ENCODE measurements around the gene DDX1.

Gene DDX1

DNA sequence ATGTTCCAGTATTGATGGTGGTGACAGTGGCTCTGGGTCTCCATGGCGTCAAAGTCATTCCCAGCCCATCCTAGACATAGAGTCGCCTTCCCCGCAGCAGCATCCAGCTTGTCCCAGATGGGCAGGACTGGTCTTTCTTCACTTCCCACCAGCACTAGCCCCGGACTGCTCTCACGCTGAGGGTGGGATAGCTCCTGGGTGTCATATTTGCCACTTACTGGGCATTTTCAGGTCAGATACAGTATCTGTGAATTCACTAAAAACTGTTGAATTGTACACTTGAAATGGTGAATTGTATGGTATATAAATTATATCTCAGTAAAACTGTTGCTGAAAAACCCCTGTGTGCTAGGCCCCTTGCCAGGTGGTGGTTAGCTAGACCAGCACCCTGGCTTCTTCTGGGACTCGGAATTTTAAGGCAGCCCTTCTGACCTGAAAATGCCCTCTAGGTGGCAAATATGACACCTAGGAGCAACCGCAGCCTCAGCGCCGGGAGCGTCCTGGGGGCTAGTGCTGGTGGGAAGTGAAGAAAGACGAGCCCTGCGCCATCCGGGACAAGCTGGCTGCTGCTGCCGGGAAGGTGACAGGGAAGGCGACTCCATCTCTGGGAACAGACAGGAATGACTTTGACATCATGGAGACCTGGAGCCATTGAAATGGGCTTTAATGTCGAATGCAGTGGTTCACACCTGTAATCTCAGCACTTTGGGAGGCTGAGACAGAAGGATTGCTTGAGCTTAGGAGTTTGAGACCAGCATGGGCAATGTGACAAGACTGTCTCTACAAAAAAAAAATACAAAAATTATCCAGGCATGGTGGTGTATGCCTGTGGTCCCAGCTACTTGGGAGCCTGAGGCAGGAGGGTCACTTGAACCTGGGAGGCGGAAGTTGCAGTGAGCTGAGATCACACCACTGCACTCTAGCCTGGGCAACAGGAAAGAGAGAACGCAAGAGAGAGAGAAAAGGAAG is 56.2 kb downstream of the DDX1 start:
- Histone ChIP-seq H3K9ac (ENCODE audit: low read length) (no peak overlapping the region), H2BK120ac (ENCODE audit: low read depth, low read length) (no peak overlapping the region), H3K4me3 (ENCODE audit: insufficient read depth in 1 of 2, low read depth in 1 of 2, low read length in 2 of 2) (no peak overlapping the region), H4K8ac (ENCODE audit: low read length) (no peak overlapping the region), H3K4ac (ENCODE audit: low read depth in 1 of 2, low read length in 2 of 2) (no peak overlapping the region), H2BK15ac (ENCODE audit: low read depth, poor library complexity, severe bottlenecking) (no peak overlapping the region), H3K27ac (ENCODE audit: low read length, poor library complexity, severe bottlenecking) (no peak overlapping the region), H3K9me3 (ENCODE audit: control insufficient read depth, low read length) (no peaks in the 10 kb centered on the region), H3K27me3 (ENCODE audit: control insufficient read depth in 1 of 2, insufficient read depth in 1 of 2, low read length in 2 of 2) (peaks cover 0 to 31% of the 10 kb centered on the region in 2 experiments), H2BK12ac (ENCODE audit: low read length in 2 of 2) (no peak overlapping the region), H3K36me3 (ENCODE audit: control insufficient read depth in 1 of 2, insufficient read depth in 2 of 2, low read depth in 1 of 2, low read length in 2 of 2) (no peaks in the 10 kb centered on the region), H2AFZ (ENCODE audit: low read depth, low read length) (no peak overlapping the region), H3K18ac (ENCODE audit: low read depth in 1 of 2, low read length in 2 of 2) (no peak overlapping the region), H4K91ac (ENCODE audit: low read length) (no peak overlapping the region), H3K4me2 (ENCODE audit: low read length, poor library complexity, severe bottlenecking) (no peak overlapping the region), H2BK5ac (ENCODE audit: low read depth, low read length, poor library complexity, severe bottlenecking) (no peak overlapping the region), H3K4me1 (ENCODE audit: control insufficient read depth, insufficient read depth, low read depth, low read length) (peaks cover 17% of the 10 kb centered on the region), H3K79me1 (replicated peaks; ENCODE audit: low read length, poor library complexity, severe bottlenecking) (no peaks in the 10 kb centered on the region), H3K23ac (ENCODE audit: low read length in 2 of 2) (no peak overlapping the region), H2AK5ac (ENCODE audit: low read length, severe bottlenecking) (peak overlapping the region; percentile 6), H3K14ac (ENCODE audit: low read length in 2 of 2) (no peak overlapping the region)
- 76% methylated on average over 18 of the region's 18 CpGs for WGBS
- no peak for DNase-seq

DNA sequence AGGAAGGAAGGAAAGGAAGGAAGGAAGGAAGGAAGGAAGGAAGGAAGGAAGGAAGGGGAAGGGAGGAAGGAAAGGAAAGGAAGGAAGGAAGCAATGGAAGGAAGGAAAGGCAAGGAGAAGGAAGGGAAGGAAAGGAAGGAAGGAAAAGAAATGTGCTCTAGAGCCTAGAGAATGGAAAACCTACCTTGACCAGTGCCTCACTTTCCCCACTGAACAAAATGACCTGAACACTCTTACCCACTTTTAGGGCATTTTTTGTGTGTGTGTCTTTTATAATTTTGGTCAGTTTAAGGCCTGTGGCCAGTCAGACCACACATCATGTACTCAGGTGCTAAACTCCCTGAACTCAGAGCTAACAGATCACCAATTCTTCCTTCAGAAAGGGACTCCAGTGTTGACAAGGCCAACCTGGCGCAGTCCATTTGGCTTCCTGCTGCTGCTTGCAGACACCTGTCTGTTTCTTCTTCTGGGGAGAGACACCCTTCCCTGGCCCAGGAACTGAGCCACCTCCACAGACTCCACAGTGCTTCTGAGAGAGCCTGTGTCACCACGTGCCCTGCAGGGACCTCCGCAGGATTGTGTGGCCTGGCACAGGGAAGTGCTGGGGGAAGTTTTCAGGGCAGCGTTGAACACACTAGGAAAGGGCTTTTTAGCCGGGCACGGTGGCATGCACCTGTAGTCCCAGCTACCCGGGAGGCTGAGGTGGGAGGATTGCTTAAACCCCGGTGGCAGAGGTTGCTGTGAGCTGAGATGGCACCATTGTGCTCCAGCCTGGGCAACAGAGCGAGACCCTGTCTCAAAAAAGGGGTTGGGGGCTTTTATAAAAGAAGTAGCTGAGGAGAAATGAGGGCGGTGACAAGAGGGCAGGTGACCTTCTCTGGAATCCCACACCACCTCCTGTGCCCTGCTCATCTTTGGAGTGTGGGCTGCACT is 57.2 kb downstream of the DDX1 start:
- no peak overlapping the region for H3K9ac ChIP-seq (ENCODE audit: low read length)
- no peak overlapping the region for H3K18ac ChIP-seq (ENCODE audit: low read depth in 1 of 2, low read length in 2 of 2)
- no peak overlapping the region for H3K4ac ChIP-seq (ENCODE audit: low read depth in 1 of 2, low read length in 2 of 2)
- DNase-seq, result no peak
- peaks cover 0 to 37% of the 10 kb centered on the region in 2 experiments for H3K27me3 ChIP-seq (ENCODE audit: control insufficient read depth in 1 of 2, insufficient read depth in 1 of 2, low read length in 2 of 2)
- no peak overlapping the region for H2AFZ ChIP-seq (ENCODE audit: low read depth, low read length)
- H2AK5ac ChIP-seq (ENCODE audit: low read length, severe bottlenecking), result peak overlapping the region; percentile 58
- WGBS, result 95% methylated on average over 9 of the region's 10 CpGs
- no peak overlapping the region for H2BK5ac ChIP-seq (ENCODE audit: low read depth, low read length, poor library complexity, severe bottlenecking)
- no peak overlapping the region for H3K14ac ChIP-seq (ENCODE audit: low read length in 2 of 2)
- H2BK120ac ChIP-seq (ENCODE audit: low read depth, low read length), result no peak overlapping the region
- H3K27ac ChIP-seq (ENCODE audit: low read length, poor library complexity, severe bottlenecking), result no peak overlapping the region
- no peak overlapping the region for H3K4me2 ChIP-seq (ENCODE audit: low read length, poor library complexity, severe bottlenecking)
- no peak overlapping the region for H4K8ac ChIP-seq (ENCODE audit: low read length)
- H3K9me3 ChIP-seq (ENCODE audit: control insufficient read depth, low read length), result no peaks in the 10 kb centered on the region
- H3K4me1 ChIP-seq (ENCODE audit: control insufficient read depth, insufficient read depth, low read depth, low read length), result peaks cover 17% of the 10 kb centered on the region
- H3K23ac ChIP-seq (ENCODE audit: low read length in 2 of 2), result no peak overlapping the region
- no peak overlapping the region for H2BK15ac ChIP-seq (ENCODE audit: low read depth, poor library complexity, severe bottlenecking)
- no peak overlapping the region for H2BK12ac ChIP-seq (ENCODE audit: low read length in 2 of 2)
- H3K4me3 ChIP-seq (ENCODE audit: insufficient read depth in 1 of 2, low read depth in 1 of 2, low read length in 2 of 2), result peak overlapping the region in 1 of 2 experiments; percentile 10
- no peaks in the 10 kb centered on the region for H3K36me3 ChIP-seq (ENCODE audit: control insufficient read depth in 1 of 2, insufficient read depth in 2 of 2, low read depth in 1 of 2, low read length in 2 of 2)
- H4K91ac ChIP-seq (ENCODE audit: low read length), result no peak overlapping the region
- H3K79me1 ChIP-seq (replicated peaks; ENCODE audit: low read length, poor library complexity, severe bottlenecking), result no peaks in the 10 kb centered on the region

DNA sequence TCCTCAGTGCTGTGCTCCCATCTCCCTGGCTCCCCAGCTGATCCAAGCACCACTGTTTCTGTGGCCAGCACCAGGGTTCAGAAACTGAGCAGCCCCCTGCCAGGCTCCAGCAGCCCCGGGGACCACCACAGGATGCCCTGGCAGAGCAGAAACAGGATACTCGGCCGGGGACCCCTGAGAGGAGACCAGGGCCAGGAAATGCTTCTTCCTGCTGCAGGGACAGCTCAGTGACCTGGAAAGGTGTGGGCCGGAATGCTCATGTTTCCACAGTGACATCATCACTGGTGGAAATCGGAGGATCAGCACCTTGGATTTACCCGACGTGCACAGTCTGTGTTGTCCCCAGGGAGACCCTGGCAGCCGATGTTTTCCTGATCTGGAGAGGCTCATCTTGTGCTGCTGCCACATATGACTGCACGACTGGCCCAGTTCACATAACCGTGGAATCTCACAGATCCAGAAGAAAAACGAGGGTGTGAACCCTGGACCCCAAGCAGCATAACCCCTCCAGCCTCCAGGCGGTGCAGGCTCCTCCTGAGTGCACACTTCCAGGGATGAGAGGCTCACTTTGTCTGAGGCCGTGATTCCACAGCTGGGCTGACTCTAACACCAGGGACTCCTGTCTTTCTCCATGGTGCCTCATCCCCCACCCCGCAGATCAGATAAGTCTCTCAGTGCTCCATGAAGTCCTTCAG is 58.0 kb downstream of the DDX1 start:
- Histone ChIP-seq H3K9ac (ENCODE audit: low read length) (no peak overlapping the region), H3K4ac (ENCODE audit: low read depth in 1 of 2, low read length in 2 of 2) (no peak overlapping the region), H3K14ac (ENCODE audit: low read length in 2 of 2) (no peak overlapping the region), H2AK5ac (ENCODE audit: low read length, severe bottlenecking) (no peak overlapping the region), H4K91ac (ENCODE audit: low read length) (no peak overlapping the region), H2BK12ac (ENCODE audit: low read length in 2 of 2) (no peak overlapping the region), H3K27me3 (ENCODE audit: control insufficient read depth in 1 of 2, insufficient read depth in 1 of 2, low read length in 2 of 2) (peaks cover 0 to 44% of the 10 kb centered on the region in 2 experiments), H3K9me3 (ENCODE audit: control insufficient read depth, low read length) (no peaks in the 10 kb centered on the region), H3K18ac (ENCODE audit: low read depth in 1 of 2, low read length in 2 of 2) (no peak overlapping the region), H3K4me3 (ENCODE audit: insufficient read depth in 1 of 2, low read depth in 1 of 2, low read length in 2 of 2) (no peak overlapping the region), H3K27ac (ENCODE audit: low read length, poor library complexity, severe bottlenecking) (no peak overlapping the region), H2BK5ac (ENCODE audit: low read depth, low read length, poor library complexity, severe bottlenecking) (no peak overlapping the region), H3K4me2 (ENCODE audit: low read length, poor library complexity, severe bottlenecking) (no peak overlapping the region), H3K36me3 (ENCODE audit: control insufficient read depth in 1 of 2, insufficient read depth in 2 of 2, low read depth in 1 of 2, low read length in 2 of 2) (no peaks in the 10 kb centered on the region), H4K8ac (ENCODE audit: low read length) (no peak overlapping the region), H3K23ac (ENCODE audit: low read length in 2 of 2) (no peak overlapping the region), H3K4me1 (ENCODE audit: control insufficient read depth, insufficient read depth, low read depth, low read length) (peaks cover 17% of the 10 kb centered on the region), H2BK120ac (ENCODE audit: low read depth, low read length) (no peak overlapping the region), H2BK15ac (ENCODE audit: low read depth, poor library complexity, severe bottlenecking) (no peak overlapping the region), H3K79me1 (replicated peaks; ENCODE audit: low read length, poor library complexity, severe bottlenecking) (no peaks in the 10 kb centered on the region), H2AFZ (ENCODE audit: low read depth, low read length) (no peak overlapping the region)
- no peak for DNase-seq
- WGBS, result 70% methylated on average over 14 of the region's 14 CpGs
